Medulla oblongata (tissue), 1 donor: ENCODE data around the gene DLG2.
"Not testable (repeated sequence)": the region's sequence is repeated elsewhere in the genome, so short reads cannot be mapped to it uniquely, and the experiment has no call there.

Experiments used
- DNase-seq: peaks from one replicate; pipeline ENCODE4 v3.0.0-alpha.2; 2015; ENCODE audit errors: extremely low spot score

The DLG2 gene

GRCh38 chr11:85027346-85027745 lies 599.8 kb downstream of the DLG2 start:
- DNase-seq, result no peak

- no peak for DNase-seq
Measured at GRCh38 chr11:85021058-85021457, 606.1 kb downstream of the DLG2 start.

GRCh38 chr11:84993386-84993785 lies 633.8 kb downstream of the DLG2 start:
- no peak for DNase-seq

DNA sequence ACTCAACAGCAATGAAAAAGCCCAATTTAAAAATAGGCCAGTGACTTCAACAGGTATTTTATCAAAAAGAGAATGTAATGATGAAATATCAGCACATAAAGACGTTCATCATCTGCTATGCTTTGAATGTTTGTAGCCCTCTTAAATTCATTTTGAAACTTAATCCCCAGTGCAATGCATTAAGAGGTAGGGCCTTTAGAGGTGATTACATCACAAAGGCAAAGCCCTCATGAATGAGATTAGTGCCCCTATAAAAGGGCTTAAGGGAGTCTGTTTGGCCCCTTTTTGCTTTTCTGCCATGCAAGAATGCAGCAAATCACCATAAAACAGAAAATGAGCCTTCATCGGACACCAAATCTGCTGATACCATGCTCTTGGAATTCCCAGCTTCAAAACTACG lies 637.0 kb downstream of the DLG2 start:
- no peak for DNase-seq

DNA sequence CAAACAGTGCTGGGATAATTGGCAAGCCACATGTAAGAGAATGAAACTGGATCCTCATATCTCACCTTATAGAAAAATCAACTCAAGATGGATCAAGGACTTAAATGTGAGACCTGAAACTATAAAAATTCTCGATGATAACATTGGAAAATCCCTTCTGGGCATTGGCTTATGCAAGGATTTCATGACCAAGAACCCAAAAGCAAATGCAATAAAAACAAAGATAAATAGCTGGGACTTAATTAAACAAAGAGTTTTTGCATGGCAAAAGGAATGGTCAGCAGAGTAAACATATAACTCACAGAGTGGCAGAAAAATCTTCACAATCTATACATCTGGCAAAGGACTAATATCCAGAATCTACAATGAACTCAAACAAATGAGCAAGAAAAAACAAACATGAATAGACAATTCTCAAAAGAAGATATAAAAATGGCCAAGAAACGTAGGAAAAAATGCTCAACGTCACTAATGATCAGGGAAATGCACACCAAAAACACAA lies 639.4 kb downstream of the DLG2 start:
- not testable (repeated sequence) for DNase-seq

DNA sequence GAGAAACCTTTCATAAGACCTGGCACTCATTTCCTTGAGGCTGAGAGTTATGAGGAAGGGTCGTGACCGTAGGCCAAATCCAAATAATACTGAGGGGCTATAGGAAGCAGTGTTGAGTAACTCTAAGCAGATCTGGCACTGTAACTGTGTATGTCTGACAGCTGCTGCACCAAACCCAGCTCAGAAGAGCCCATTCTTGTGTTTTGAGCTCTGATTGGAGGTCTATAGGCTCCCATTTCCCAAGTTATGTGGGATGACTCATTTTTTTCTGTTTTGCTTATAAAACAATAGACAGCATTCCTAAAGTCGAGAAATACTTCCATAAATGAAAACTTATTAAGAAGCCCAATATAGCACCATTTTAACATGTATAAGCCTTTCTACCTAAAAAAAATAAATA lies 645.8 kb downstream of the DLG2 start:
- no peak for DNase-seq

GRCh38 chr11:84969103-84969502 lies 658.0 kb downstream of the DLG2 start:
- DNase-seq, result no peak

DNA sequence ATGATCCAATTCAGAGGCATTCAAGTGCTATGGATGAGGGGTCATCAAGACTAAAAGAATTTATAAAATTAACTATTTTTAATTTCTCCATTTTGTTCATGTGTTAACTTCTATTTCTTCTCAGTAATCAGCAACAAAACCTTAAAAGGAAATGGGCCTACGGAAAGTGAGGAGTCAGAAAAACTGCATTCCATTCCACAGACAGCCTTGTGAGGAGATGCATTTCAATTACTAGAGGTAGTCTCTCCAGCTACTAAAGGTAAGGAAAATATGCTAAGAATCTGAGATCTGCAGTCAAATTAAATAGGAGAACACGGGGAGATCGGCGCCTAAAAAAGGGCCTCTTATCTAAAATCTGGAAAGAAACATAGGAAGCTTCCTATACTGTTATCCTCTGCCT lies 661.7 kb downstream of the DLG2 start:
- DNase-seq, result no peak

DNA sequence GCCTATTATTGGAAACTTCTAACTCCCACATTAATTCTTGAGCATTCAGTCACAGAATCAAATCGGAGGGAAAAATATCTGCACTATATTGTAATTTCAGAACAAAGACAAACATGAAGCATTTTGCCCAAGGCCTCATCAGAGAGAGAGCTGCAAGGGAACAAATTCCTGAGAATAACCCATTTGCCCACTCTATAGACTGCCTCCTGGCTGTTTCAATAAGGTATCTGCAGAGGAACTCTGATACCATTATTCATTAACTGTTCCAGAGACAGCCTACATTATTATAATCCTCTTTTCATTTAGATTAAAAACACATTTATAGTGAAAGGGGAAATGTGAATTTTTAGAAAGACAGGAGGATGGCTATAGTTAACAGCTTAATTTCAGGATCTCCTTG lies 663.9 kb downstream of the DLG2 start:
- DNase-seq, result no peak

DNA sequence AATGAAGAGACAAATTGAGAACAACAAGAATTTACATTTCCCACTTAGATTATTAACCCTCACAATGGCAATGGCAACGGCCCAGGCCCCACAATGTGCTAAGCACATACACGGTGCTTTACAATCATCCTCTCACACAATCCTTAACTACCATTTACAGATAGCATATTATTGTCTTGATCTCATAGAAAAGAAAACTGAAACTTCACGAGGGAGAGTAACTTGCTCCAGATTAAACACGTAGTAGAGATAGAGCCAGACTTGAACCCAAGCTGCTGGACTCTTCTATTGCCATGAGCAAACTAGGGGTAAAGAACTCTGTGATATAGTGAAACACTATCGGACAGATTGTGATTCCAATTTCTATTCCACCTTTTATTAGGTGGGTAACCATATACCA lies 665.1 kb downstream of the DLG2 start:
- no peak for DNase-seq

- no peak for DNase-seq
Measured at GRCh38 chr11:84958295-84958694, 668.8 kb downstream of the DLG2 start.

DNA sequence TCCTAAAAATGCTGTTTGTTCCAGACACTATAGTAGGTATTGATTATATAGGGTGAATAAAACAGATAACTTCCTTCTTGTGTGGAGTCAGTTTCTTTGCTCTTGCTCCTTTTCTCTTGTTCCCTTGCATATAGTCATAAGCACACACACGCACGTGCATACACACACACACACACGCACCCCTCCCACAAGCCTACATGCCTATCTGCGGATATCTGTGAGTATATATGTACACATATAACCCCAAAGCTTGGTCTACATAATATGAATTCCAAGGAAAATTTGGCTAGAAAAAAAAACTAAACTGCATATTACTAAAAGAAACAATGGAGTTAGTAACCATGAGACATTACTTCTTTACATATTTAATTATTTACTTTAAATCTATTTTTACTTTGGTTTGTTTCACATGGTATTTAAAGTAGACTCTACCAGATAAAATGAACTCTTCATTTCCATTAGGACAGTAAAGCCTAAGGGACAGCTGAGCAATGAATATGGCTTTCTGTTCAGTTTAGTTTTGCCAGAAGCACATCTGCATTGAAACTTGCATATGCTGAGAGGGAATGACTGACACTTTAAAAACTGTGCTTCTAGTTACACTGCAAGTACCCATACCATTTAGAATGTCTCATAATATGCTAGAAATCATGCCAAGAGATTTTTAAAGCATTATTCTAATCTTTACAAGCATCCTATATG lies 676.4 kb downstream of the DLG2 start:
- DNase-seq, result no peak

GRCh38 chr11:84947970-84948580 lies 679.1 kb downstream of the DLG2 start:
- DNase-seq, result no peak

- DNase-seq, result no peak
Measured at GRCh38 chr11:84947070-84947469, 680.1 kb downstream of the DLG2 start.

GRCh38 chr11:84930863-84931262 lies 696.3 kb downstream of the DLG2 start:
- no peak for DNase-seq

DNA sequence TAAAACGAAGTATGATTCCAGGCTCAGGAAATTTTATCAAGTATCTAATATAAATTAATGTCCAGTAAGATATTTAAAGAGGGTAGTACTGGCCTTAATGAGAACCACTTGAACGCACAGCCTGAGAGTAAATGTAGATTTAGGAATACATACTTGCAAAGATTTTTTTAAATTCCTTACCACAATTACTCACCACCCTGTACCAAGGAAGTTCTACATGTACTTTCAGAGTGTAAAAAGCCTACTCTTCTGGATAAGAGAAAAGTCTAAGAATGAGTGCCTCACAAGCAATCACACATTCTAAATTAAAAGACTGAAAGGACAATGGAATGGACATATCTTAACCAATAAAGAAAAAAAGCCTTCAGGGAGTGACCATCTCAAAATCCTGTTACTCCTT lies 697.4 kb downstream of the DLG2 start:
- no peak for DNase-seq

- DNase-seq, result no peak
Measured at GRCh38 chr11:84924154-84924692, 702.9 kb downstream of the DLG2 start.

- no peak for DNase-seq
Measured at GRCh38 chr11:84923489-84923888, 703.7 kb downstream of the DLG2 start.

- DNase-seq, result no peak
Measured at GRCh38 chr11:84922836-84923235, 704.3 kb downstream of the DLG2 start.

DNA sequence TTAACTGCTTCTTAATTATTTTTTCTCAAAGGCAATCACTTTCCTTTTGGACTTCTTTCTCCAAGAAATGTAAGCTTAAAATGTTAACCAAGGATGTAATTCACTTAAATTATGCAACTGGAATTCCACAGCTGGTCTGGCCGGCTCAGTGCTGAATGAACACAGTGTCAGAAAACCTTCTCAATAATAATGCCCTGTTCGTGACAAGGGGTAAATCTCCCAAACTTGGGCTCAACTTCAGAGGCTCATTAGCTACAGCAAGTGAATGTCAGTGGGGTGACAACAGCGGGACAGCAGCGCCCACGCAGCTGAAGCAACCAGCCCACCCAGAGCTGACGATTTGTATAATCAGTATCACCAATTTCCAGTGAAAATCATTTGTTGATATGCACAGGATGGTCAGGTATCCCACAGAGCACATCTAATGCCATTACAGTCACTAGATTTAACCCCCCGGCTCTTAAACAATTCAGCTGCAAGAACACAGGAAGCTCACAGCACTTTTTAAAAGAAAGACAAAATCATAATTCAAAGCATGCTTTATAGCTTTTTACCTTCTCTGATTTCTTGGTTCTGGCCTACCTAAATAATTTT lies 704.8 kb downstream of the DLG2 start:
- no peak for DNase-seq

DNA sequence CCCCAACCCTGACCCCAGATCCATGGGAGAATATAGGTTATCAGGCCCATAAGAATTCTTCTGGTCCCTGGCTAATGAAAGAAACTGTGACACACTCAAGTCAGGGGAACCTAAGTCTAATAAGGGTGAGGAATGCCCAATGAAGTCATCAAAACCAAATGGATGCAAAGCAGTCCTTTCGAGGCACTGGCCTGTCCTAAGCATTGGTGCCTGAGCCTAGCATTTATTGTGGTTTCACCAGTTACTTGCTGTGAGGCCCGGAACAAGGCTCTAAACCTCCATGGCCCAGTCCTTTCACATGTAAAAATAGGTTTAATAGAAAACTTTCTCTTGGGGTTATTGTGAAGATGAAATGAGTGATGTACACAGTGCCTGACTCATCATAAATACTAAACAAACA lies 712.6 kb downstream of the DLG2 start:
- DNase-seq, result no peak

- DNase-seq, result no peak
Measured at GRCh38 chr11:84909740-84910139, 717.4 kb downstream of the DLG2 start.

- DNase-seq, result no peak
Measured at GRCh38 chr11:84906995-84907394, 720.1 kb downstream of the DLG2 start.
